OCI-LY7 (cell line): ENCODE data around the gene OR6B1. TPM values are rescaled to one million over a fixed set of nuclear protein-coding genes. Genes with fewer than 3 reads are reported as not detected.

Source experiments
- BruUV-seq: library from RNA; stranded (reverse); fragments of 400-500 nt; replicated peaks from 2 replicates; lab custom pipeline; 2021; lab: Mats Ljungman, UMichigan
- CTCF ChIA-PET: fragments of 300-600 bp; sonication (Branson Sonifier 250); formaldehyde crosslinking; loops from one replicate; lab custom pipeline; 2022; ENCODE audit warnings: antibody characterized with exemption; ENCODE audit not compliant: unreplicated experiment; lab: Charles Lee
- POLR2A ChIA-PET: fragments of 300-600 bp; sonication (Branson Sonifier 250); formaldehyde crosslinking; loops from one replicate; lab custom pipeline; 2022; ENCODE audit warnings: antibody characterized with exemption; lab: Charles Lee
- DNase-seq: peaks from one replicate; pipeline ENCODE4 v3.0.0-alpha.2; 2015; ENCODE audit warnings: low spot score
- H2AFZ ChIP-seq: fragments of 200-600 bp; sonication (generic), shearing (Covaris generic); 2 replicates; pipeline ENCODE4 v1.6.1; 2014; ENCODE audit warnings: mild to moderate bottlenecking, antibody characterized with exemption, low read length, moderate library complexity
- H3K27ac ChIP-seq: fragments of 200-600 bp; sonication (generic); 2 replicates; pipeline ENCODE4 v1.5.1; 2014; ENCODE audit warnings: mixed run types, low read depth, mild to moderate bottlenecking, moderate library complexity, low read length, inconsistent platforms; ENCODE audit not compliant: poor library complexity, severe bottlenecking
- H3K36me3 ChIP-seq: fragments of 200-600 bp; sonication (generic); 2 replicates; pipeline ENCODE4 v1.6.1; 2014; ENCODE audit warnings: mild to moderate bottlenecking, antibody characterized with exemption, low read length, moderate library complexity, mixed read lengths; ENCODE audit not compliant: insufficient read depth
- H3K4me1 ChIP-seq: fragments of 200-600 bp; sonication (generic); 2 replicates; pipeline ENCODE4 v1.5.1; 2014; ENCODE audit warnings: mild to moderate bottlenecking, low read length; ENCODE audit not compliant: insufficient read depth, poor library complexity, severe bottlenecking
- H3K4me2 ChIP-seq: fragments of 200-600 bp; sonication (generic); 2 replicates; pipeline ENCODE4 v1.6.1; 2014; ENCODE audit warnings: mild to moderate bottlenecking, low read length
- H3K4me3 ChIP-seq: fragments of 200-600 bp; sonication (generic); 2 replicates; pipeline ENCODE4 v1.5.1; 2014; ENCODE audit warnings: mild to moderate bottlenecking, low read depth, low read length; ENCODE audit not compliant: poor library complexity, severe bottlenecking
- H3K79me2 ChIP-seq: fragments of 200-600 bp; sonication (generic); 2 replicates; pipeline ENCODE4 v1.6.1; 2016; ENCODE audit warnings: low read depth, mild to moderate bottlenecking, low read length, moderate library complexity, mixed read lengths; ENCODE audit not compliant: insufficient read depth
- H3K9me2 ChIP-seq: fragments of 200-600 bp; sonication (generic); 2 replicates; pipeline ENCODE4 v1.6.1; 2016; ENCODE audit warnings: mild to moderate bottlenecking, low read length, mixed read lengths; ENCODE audit not compliant: insufficient read depth
- H3K9me3 ChIP-seq: fragments of 200-600 bp; sonication (generic); 2 replicates; pipeline ENCODE4 v1.6.1; 2014; ENCODE audit warnings: mild to moderate bottlenecking, mixed run types, low read length, mixed read lengths
- H4K20me1 ChIP-seq: fragments of 200-600 bp; sonication (generic); 2 replicates; pipeline ENCODE4 v1.6.1; 2014; ENCODE audit warnings: mild to moderate bottlenecking, antibody characterized with exemption, low read length, moderate library complexity, mixed read lengths; ENCODE audit not compliant: insufficient read depth
- CTCF ChIP-seq: fragments of 200-600 bp; sonication (generic); conservative IDR thresholded peaks from 2 replicates; pipeline ENCODE4 v1.5.1; 2014; ENCODE audit warnings: mild to moderate bottlenecking, antibody characterized with exemption, low read length, moderate library complexity, mixed read lengths
- EZH2phosphoT487 ChIP-seq: fragments of 200-600 bp; sonication (generic); IDR thresholded peaks from 2 replicates; pipeline ENCODE4 v1.6.1; 2018; ENCODE audit warnings: low read depth, borderline replicate concordance, mild to moderate bottlenecking, mixed run types, antibody characterized with exemption, low read length, moderate library complexity, mixed read lengths
- intact Hi-C: fragments of 100-400 bp; cut with micrococcal nuclease; formaldehyde crosslinking; loops from one replicate; pipeline ENCODE4 v1.10.0; 2022; ENCODE audit not compliant: unreplicated experiment
- total RNA-seq, 2 experiments: library from RNA; depleted of rRNA in 1 of 2; stranded (reverse); fragments of >200 nt in 1 of 2; shearing (Covaris generic) in 1 of 2; gene quantifications; 2 replicates each; pipeline ENCODE4 v1.2.3, GENCODE V29; 2014 to 2022

Gene OR6B1
- total RNA-seq, 2 experiments from 2014 or later, result not detected

DNA sequence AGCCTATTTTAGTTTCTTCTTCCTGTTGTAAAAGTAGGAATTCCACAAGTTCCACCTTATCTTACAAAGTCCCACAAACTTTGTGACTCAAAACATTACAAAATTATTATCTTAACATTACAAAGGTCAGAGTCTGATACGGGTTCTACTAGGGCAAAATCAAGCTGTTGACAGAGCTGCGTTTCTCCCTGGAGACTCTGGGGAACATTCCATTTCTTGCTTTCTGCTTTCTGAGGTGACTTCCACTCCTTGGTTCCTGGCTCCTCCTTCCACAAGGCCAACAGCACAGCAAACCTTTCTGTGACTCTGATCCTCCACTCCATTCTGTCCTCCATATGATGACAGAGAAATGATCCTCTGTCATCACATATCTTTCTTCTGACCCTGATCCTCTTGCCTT lies 34.8 kb upstream of the OR6B1 start:
- Histone ChIP-seq H3K9me2 (no peaks in the 10 kb centered on the region), H3K79me2 (no peaks in the 10 kb centered on the region), H4K20me1 (no peaks in the 10 kb centered on the region), H3K36me3 (no peaks in the 10 kb centered on the region), H3K4me1 (no peaks in the 10 kb centered on the region), H3K4me3 (no peak overlapping the region), H3K9me3 (no peaks in the 10 kb centered on the region), H3K27ac (no peak overlapping the region), H2AFZ (no peak overlapping the region), H3K4me2 (no peak overlapping the region)
- CTCF ChIA-PET, result no interaction called here
- TF ChIP-seq CTCF (no peak), EZH2phosphoT487 (no peak)
- POLR2A ChIA-PET, result interaction anchor here (1.0 kb wide), 1 partner anchor 11 kb away, joined by 5 read pairs; no protein-coding TSS in a partner anchor
- BruUV-seq, result no TSS peak
- DNase-seq, result no peak
- intact Hi-C loops, result no loop called here

DNA sequence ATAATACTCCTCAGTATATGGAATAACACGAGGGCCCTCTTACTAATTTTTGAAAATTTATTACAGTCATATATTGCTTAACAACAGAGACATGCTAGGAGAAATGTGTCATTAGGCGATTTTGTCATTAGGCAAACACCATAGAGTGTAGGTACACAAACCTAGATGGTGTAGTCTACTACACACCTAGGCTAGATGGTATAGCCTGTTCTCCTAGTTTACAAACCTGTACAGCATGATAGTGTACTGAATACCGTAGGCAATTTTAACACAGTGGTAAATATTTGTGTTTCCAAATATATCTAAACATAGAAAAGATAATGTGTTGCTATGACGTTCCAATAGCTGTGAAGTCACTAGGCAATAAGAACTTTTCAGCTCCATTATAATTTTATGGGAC lies 32.7 kb upstream of the OR6B1 start:
- CTCF ChIA-PET, result no interaction called here
- no peak overlapping the region for H3K4me2 ChIP-seq

More for the DNA sequence above, 32.7 kb upstream of the OR6B1 start:
- no TSS peak for BruUV-seq
- Histone ChIP-seq H3K4me3 (no peak overlapping the region), H3K9me3 (no peaks in the 10 kb centered on the region), H3K36me3 (no peaks in the 10 kb centered on the region), H4K20me1 (no peaks in the 10 kb centered on the region), H2AFZ (no peak overlapping the region), H3K27ac (no peak overlapping the region), H3K4me1 (no peaks in the 10 kb centered on the region), H3K79me2 (no peaks in the 10 kb centered on the region), H3K9me2 (no peaks in the 10 kb centered on the region)
- intact Hi-C loops, result no loop called here
- TF ChIP-seq CTCF, result no peak
- TF ChIP-seq EZH2phosphoT487, result no peak
- POLR2A ChIA-PET, result no interaction called here
- no peak for DNase-seq
